Heart left ventricle (tissue), 13 donors: ENCODE measurements around the gene B4GALNT2.

Experiments
- POLR2A ChIP-seq, 2 donors: fragments of 450-650 bp; IDR thresholded peaks; one replicate each; pipeline ENCODE4 v1.6.1; 2017; ENCODE audit warnings: antibody characterized with exemption in 2 of 2, mild to moderate bottlenecking in 2 of 2, moderate library complexity in 2 of 2
- TF ChIP-seq, protein P1 (sequence below), 12 donors: fragments of 200-600 bp; sonication (generic) in 4 of 12; IDR thresholded peaks; one replicate each; pipeline versions ENCODE4 v1.5.0 to v1.8.0; 2018 to 2022; ENCODE audit warnings: antibody characterized with exemption in 12 of 12, mild to moderate bottlenecking in 5 of 12
- donor health status: ischemic (EF 13 %, LVEDD 7.1; RV severe dilation, severe dysfunction).
- donor health status: DM: no; HTN: yes; CAD: no.
- donor health status: DM: no; HTN: no; CAD: no.
- donor health status: ischemic (EF 25% LVEDD 6.9; RV normal size, moderate dysfunction).
- donor health status: ischemic (EF 25% LVEDD 5.7; RV mildly dilated, moderate dysfunction).
- donor health status: ischemic (EF 35%, LVEDD 5.7; RV mildly dilated, moderate dysfunction).
- donor health status: nonischemic (EF 11% LVEDD 7.7; RV severe dilation, severe dysfunction).
- donor health status: DM: yes; HTN: yes; CAD: no.
- donor health status: PGD.
- donor health status: ischemic (EF 29% LVEDD 5.4; RV normal size, mild dysfunction).
- donor health status: nonischemic (EF 23%, LVEDD 6.1; RV moderate dilation, normal function).

GRCh38 chr17:49170216-49170615 lies 37.6 kb downstream of the B4GALNT2 start:
- TF ChIP-seq, protein P1, sequence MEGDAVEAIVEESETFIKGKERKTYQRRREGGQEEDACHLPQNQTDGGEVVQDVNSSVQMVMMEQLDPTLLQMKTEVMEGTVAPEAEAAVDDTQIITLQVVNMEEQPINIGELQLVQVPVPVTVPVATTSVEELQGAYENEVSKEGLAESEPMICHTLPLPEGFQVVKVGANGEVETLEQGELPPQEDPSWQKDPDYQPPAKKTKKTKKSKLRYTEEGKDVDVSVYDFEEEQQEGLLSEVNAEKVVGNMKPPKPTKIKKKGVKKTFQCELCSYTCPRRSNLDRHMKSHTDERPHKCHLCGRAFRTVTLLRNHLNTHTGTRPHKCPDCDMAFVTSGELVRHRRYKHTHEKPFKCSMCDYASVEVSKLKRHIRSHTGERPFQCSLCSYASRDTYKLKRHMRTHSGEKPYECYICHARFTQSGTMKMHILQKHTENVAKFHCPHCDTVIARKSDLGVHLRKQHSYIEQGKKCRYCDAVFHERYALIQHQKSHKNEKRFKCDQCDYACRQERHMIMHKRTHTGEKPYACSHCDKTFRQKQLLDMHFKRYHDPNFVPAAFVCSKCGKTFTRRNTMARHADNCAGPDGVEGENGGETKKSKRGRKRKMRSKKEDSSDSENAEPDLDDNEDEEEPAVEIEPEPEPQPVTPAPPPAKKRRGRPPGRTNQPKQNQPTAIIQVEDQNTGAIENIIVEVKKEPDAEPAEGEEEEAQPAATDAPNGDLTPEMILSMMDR (IDR thresholded peaks at IDR 0.05) = no peak
- no peak for TF ChIP-seq POLR2A (IDR thresholded peaks at IDR 0.05)
